Sigmoid colon (tissue), 4 donors: ENCODE data around the gene KCNG1.

Experiments used
- CTCF ChIP-seq, 4 experiments: fragments of 450-650 bp in 3 of 4; fragments of 200-600 bp in 1 of 4; IDR thresholded peaks; one replicate each; pipeline ENCODE4 v1.5.1; 2016 to 2019; ENCODE audit warnings: antibody characterized with exemption in 4 of 4, mild to moderate bottlenecking in 3 of 4, moderate library complexity in 2 of 4
- POLR2AphosphoS5 ChIP-seq, 4 donors: sonication (generic); formaldehyde crosslinking; IDR thresholded peaks; one replicate each; pipeline ENCODE4 v1.6.1; 2017; ENCODE audit warnings: antibody characterized with exemption in 4 of 4

- TF ChIP-seq CTCF (IDR thresholded peaks at IDR 0.05) (no peak), POLR2AphosphoS5 (IDR thresholded peaks at IDR 0.05) (no peak)
Observed at GRCh38 chr20:50981714-50982048, 41.2 kb downstream of the KCNG1 start.
